CD4-positive, alpha-beta T cell treated with Interleukin-15 for 1 hour (primary cell): ENCODE results near the gene KIAA0513.

Experiments
- DNase-seq: peaks from one replicate; pipeline ENCODE4 v3.0.0-alpha.2; 2020

Gene KIAA0513

DNA sequence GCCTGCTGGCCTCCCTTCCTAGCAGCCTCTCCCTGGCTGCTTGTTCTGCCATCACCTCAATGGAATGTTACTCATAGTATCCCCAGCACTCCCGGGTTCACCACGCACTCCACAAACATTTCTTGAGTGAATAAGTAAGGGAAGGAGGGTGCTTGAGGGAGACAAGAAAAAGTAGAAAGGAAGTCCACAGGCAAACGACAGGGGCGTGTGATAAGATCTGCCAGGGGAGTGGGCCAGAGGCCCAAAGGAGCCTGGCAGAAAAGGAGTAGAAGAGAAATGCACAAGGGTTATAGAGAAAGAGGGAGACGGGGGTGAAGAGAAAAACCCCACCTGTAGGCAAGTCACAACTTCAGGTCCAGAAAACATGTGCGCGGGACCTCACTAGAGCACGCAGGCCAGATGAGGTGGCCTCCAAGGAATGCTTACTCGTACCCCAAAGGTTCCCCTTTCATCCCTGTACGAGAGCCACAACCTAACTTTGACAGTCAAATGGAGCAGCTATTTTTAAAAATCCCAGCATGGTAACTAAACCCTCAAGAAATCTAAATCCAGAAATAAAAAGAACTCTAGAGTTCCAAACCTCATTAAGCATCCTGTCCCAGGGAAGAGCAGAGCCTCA is 22.9 kb upstream of the KIAA0513 start:
- DNase-seq = no peak

DNA sequence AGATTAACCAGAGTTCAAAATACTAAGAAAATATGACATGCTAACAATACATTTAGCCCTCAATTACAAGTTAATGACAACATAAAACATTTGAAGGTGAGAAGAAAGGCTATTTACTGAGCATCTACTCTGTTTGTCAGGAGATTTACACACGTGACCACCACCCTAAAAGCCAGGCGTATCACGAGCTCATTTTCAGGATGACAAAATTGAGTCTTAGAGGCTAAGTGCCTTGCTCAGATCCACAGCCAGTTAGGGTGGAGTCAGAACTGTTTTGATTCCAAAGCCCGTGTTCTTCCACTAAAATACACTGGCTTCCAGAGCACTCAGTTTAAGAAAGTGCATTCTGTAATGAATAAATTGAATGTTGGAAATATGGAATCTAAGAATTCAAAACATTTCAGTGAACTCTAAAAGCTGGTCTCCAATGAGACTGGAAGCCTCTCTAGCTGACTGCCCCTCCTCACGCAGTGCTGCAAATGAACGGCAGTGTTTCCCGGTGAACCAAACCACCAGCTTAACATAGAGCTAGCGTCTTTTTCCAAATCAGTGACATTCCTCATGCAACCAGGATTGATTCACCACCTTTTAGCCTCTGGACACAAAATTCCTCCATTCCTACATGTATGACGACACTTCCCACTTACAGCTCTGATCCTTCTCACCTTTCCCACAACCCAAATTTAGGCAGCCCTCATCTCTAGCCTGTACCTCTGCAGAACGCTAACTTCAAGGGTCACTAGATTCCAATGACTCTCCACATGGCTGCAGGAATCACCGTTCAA is 22.1 kb upstream of the KIAA0513 start:
- no peak for DNase-seq

DNA sequence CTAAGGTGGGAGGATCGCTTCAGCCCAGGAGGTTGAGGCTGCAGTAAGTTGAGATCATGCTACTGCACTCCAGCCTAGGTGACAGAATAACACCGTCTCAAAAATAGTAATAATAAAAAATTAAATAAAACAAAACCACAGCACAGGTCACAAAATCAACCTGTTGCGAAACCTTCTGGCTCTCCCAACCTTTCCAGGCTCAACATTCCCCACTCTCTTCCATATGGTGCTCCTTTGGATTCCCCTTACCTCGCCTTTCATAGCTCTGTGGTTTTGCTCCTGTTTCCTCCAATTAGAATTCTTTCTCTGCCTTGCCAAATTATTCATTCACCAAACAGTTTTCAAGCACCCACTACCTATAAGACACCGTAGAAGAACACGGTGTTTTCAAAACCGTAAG is 21.0 kb upstream of the KIAA0513 start:
- no peak for DNase-seq

DNA sequence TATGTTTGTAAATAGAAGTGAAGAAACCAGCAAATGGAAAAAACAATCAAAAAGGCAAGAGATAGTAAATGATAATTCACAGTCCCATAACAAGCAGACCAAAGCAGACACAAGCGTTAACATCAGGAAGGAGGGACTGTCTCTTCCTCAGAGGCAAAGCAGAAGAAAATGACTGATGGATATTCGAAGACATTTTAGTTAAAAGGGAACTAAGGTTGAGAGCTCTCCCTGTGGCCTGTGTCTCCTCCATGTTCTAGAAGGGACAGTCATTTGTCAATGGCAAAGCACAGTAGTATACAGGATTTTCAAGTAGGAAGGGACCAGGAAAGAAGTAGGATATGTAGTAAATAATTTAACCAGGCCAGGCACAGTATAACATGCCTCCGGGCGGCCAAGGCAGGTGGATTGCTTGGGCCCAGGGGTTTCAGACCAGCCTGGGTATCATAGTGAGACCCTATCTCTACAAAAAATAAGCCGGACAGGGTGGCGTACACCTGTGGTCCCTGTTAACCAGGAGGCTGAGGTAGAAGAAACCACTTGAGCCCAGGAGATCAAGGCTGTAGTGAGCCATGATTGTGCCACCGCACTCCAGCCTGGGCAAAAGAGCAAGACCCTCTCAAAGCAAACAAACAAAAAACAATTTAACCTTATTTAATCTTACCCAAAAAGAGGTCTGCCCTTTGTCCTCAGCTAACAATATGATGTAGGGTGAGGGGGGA is 19.9 kb upstream of the KIAA0513 start:
- DNase-seq = no peak

DNA sequence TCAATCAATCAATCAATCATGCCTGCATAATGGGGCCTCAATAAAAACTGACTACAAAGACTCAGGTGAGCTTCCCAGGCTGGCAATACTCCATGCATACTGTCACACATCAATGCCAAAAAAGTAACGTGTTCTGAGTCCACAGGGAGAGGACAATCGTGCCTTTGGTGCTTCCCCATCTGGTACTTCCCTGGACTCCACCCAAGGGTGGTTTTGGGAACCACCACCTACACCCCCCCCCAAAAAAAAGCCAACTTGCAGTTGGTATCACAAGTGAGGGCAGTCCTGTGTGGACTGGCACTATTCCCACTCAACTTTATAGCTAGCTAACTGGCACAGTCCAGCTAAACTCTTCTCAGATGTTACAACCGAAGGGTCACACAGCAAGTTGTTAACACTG is 19.3 kb upstream of the KIAA0513 start:
- DNase-seq = no peak

DNA sequence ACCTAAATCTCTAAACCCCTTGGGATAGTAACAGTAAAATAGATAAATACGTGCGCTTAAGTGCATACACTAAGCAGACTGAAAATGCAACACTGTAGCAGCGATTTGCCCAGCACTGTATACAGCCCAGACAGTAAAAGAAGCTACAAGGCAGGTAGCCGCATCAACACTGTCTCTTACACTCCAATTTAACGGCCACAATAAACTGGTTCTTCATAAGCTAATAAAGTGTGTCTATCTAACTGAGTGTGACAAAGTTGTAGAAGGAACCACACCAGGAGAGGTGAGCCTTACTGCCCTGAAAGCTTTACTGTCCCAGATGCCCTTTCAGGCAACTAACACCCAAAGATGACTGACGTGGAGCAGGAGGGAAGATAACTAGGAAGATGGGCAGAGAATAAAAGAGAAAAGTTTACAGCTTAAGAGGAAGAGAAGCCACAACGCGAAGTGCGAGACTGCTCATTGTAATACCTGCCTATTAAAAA is 17.1 kb upstream of the KIAA0513 start:
- no peak for DNase-seq

DNA sequence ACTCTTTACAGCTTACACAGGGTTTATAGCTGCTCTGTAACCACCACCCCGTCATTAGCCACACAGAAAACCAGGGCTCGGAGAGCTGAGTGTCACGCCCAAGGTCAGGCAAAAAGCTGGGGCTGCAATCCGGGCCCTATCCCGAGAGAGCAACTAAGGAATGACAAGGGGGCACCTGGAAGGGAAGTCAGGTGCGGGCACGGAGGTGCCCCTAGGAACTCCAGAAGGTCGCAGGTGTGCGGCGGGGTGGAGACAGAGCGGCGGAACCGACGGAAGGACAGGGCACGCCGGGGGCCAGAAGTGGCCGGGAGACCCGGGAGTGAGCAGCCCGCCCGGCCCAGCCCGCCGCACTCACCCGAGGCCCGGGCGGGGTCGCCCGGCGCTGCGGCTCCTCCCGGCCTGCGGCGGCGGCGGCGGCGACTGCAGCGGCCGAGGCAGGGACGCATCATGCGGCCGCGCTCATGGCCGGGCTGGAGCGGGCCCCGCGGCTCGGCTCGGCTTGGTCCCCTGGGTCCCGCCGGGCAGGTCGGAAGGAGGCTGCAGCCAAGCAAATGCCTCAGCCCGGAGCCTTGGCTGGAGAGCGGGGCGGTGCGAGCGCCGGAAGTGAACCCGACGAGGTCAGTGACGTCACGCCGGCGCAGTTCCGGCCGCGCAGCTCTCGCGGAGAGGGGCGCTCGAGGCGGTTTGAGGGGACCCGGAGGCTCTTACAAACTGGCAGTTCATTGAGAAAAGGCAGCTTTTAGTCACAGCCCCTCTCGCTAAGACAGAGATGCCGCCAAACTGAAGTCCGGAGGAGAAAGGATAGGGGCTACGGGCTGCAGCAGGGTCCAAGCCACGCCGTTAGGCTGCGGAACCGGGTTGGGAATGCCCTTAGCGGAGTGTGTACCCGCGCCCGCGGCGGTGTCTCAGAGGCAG is 16.4 kb upstream of the KIAA0513 start, which contains the start of gene ZDHHC7:
Gene ZDHHC7 (minus strand): TSS at position 605 of the 915 bp plus-strand sequence. CDS start 20,917 bp downstream, outside the sequence.
- DNase-seq = peak; percentile 85

DNA sequence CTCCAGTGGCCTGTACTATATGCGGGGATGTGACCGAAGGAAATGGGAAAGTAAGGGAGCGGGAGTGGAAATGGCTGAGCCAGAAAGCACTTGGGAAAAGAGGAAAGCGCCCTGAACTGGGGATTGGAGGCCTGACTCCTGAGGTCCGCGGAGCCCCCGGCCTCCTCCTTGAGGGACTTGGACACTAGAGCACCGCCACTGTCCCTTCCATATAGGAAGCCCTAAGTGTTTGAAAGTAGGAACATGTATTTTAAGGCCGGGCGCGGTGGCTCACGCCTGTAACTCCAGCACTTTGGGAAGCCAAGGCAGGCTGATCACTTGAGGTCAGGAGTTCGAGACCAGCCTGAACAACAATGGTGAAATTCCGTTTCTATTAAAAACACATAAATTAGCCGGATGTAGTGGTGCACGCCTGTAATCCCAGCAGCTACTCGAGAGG is 15.7 kb upstream of the KIAA0513 start:
- no peak for DNase-seq

DNA sequence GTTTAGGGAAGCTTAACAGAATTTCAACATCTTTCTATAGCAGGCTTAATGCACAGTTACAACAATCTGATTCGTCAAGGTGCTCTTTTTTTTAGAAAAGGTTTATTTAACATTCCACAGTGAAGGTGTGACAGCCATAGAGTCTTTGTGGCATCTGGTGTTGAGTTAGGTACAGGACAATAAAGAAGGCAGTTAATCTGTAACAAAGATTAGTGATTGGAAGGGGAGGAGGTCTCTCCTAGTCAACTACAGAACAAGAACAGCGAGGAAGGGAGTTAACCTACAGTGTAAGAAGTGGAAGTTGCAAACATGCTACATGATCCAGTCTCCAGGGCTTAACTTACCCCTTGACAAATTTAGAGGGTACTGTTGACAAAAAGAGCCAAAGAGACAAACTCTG is 13.3 kb upstream of the KIAA0513 start:
- DNase-seq = no peak

DNA sequence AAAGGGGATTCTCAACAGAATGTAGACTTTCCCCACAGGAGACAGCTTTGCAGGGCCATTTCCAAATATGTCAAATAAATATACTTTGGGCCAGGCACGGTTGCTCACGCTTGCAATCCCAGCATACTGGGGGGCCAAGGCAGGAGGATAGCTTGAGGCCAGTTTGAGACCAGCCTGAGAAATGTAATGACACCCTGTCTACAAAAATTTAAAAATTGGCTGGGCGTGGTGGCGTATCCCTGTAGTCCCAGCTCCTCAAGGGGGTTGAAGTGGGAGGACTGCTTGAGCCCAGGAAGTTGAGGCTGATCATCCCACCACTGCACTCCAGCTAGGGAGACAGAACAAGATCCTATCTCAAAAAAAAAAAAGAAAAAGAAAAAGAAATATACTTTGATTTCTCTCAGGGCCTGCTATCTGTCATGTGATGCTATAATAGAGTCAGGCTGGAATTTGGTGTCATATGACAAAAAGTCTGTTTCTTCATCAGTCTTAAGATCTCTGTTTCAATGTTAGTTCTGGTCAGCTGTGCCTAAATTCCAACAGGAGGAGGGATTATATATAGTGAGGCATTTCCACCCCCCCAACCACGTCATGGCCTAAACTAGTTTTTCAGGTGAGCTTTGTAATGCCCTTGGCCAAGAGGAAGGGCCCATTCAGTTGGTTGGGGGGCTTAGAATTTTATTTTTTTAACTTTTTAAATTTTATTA is 12.0 kb upstream of the KIAA0513 start:
- DNase-seq = no peak

DNA sequence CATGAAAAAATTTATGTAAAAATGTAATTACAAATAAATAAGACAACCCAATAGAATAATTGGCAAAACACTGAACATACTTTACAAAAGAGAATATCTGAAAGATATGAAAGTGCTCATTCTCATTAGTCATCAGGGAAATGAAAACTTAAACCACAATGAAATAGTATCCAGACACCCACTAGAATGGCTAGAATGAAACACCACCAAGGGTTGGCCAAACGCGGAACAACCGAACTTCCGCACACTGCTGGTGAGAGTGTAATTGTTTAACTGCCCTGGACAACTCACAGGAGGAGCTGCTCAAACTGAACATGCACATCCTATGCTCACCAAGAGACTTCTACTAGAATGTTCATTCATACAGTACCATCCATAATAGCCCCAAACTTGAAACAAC is 10.4 kb upstream of the KIAA0513 start:
- DNase-seq = peak; percentile 65

DNA sequence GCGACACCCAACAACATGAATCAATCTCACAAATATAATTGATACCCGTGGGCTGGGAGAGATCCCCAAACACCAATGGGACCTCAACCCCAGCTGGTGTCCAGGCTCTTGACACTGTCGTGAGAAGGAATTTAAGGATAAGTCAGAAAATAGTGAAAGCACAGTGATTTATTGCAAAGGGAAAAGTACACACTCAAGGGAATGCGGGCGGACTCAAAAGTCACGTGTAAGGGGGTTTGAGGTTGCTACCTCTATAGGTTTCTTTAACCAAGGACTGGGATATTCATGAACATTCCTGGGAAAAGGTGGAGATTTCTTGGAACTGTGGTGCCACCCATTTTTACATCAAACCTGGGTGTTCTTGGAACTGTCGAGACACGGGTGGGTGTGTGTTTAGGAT is 10.0 kb upstream of the KIAA0513 start:
- no peak for DNase-seq

DNA sequence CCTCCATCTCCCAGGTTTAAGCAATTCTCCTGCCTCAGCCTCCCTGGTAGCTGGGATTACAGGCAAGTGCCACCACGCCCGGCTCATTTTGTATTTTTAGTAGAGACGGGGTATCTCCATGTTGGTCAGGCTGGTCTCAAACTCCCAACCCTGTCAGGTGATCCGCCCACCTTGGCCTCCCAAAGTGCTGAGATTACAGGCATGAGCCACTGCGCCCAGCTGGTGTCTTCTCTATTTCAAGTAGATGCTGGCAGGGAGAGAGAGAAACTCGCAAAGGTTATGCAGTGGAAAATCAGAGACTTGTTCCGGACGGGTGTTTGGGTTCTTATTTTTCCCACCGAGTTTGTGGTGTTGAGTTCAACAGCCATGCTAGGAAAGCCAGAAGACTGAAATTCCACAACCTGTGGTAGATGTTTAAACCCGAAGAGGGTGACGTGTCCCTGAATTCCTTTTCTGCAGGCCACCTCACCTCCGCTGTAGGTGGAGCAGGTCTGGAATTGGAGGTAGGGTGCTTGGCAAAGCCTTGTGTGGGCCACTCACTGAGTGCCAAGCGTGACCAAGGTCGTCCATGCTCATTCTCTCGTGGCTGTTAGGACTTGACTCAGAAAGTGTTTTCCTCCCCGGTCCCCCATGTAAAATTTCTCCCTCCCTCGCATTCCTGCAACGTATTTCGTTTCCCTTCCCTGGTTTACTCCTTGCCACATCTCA is 8.9 kb upstream of the KIAA0513 start:
- DNase-seq = no peak

DNA sequence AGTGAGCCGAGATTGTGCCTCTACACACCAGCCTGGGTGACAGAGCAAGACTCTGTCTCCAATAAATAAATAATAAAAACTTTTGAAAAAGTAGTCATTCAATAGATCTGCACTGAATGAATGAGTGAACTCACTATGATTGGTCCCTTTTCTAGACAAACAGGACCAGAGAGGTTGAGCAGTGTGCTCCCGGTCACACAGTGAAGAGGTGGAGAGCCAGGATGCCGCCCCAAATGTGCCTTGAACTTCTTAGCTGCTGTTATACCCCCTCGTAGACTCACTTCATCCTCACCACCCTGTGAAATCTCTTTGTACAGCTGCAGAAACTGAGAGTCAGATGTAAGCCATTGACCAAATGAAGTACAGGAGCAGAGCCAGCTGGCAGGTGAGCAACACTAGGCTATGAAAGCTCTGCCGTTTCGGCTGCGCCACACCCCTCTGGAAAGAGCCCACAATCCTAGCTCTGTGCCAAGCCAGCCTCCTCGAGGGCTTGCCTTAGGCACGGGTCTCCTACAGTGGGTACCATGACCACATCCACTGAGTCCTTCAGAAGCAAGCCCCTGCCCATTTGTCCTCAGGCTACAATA is 7.8 kb upstream of the KIAA0513 start:
- DNase-seq = no peak

DNA sequence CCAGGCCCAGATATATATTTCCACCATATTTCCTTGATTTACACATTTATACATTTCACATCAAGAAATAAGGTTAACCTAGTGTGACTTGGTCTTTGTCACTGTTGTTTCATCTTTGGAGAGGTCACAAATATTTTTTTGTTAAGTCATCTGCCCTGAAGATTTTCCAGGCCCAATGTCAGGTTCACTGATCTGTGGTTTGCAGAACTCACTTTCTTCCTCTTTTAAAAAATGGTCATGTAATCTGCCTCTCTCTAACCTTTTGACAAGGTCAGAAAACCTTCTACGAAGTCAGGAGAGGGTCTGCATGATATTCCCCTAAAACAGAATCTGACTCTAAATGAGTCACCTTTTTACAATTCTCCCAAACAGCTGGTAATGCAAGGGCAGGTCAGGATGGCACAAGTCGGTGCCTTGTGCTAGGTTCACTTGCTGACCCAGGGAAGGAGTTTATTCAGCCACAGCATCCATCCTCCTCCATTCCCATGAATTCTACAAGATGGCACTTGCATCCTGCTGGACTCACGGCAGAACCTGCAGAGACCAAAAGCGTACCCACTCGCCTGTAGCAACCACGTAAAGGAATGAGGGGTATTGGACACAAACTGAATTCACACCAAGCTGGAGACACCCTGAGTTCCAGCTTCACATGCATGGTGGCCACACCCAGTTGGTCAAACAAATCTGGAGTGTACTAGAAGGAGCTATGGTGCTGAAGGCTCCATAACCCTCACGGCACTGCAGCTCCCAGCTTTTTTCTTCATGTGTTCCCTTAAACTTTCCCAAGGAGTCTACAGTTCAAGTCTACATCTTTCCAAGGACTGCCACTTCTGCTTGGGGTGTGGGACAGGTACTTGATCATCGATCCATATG is 1.6 kb upstream of the KIAA0513 start:
- no peak for DNase-seq

DNA sequence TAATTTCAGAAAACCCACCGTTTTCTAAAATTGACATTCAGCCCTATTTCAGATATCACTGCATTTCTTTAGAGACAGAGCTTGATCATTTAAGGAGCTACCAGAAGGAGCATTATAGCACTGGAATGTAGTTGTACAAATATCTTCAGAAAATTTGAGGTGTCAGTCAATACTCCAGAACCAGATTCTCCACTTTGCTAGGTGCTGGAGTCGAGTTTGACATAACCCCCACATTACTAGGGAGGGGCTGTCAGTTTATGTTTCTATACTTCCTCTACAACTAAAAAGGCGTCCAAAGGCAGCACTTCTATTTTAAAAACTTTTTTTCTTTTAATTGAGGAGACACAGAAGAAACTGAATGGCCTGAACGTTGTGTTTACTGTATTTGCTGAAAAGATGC is 892 bp upstream of the KIAA0513 start:
- DNase-seq = no peak

DNA sequence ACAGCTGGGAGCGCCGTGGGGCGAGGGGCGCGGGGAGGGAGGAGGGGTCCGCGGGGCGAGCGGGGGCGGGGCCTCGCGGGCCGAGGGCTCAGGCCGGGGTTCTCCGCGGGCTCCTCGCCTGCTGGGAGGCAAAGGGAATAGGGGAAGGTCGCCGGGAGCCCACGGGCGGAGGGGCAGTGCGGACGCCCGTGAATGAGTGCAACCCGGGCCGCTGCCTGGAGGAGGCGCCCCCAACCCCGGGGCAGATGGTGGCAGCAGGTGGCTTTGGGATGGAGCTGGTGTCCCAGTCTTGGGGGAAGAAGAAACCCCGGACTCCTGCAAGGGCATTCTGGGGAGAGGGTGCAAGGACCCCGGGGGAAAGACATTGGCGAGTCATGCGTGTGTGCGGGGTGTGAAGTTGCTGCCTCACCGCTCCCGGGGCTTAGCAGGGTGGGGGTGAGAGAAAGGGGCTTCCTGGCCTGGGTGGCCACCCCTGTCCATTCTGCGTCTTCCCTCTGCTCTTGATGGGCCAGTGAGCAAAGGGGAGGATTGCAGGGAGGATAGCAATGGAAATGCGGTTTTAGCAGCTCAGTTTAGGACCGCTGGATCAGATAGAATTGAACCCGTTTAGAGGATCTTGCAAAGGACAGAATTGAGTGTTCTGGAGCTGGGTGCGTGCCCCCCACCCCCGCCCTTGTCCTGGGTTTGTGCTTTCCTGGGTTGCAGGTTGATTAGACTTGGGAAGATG is 526 bp downstream of the KIAA0513 start:
- no peak for DNase-seq

DNA sequence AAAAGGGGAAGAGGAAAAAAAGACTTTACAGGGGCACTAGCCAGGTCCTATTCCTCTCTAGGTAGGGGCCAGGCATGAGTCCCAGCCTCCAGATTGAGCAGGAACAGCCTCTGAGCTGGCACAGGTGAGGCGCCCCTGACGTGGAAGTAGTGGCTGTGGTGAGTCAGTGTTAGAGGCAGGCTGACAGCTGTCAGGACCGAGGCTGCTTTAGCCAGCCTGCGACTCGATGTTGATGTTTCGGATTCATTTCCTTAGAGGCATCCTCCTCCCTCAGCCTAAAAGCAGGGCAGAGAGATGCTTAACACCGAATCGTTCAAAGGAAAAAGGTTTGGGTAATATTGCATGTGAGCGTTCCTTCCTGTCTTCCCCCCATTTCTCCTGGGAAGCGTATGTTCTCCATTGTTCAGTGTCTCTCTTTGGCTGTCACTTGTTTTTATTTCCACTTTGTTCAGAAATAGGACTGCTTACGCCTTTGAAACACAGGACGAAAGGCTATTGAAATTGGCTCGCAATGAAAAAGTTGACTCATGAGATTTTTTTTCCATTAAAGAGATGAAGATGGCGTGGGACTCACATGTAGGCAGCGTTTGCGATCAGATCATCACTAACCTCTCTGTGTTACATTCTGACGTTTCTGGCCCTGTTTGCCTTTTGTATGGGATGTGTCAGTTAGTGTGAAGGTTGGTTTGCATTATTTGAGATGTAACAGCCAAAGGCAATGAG is 1.3 kb downstream of the KIAA0513 start:
- DNase-seq = peak; percentile 64
